Astrocyte of the cerebellum (primary cell): ENCODE data around the gene ABHD10.

ENCODE experiments used
- DNase-seq: peaks from one replicate; pipeline ENCODE4 v3.0.0-alpha.2; 2011; ENCODE audit warnings: low read depth
- H3K4me3 ChIP-seq: 2 replicates; pipeline ENCODE4 v1.5.1; 2011; ENCODE audit warnings: mild to moderate bottlenecking, low read depth, low read length, moderate library complexity
- in situ Hi-C: cut with HindIII; loops from 2 replicates; pipeline ENCODE4 v1.10.0; 2017; ENCODE audit warnings: low sequenced_read_pairs
- TF ChIP-seq, protein P1 (sequence below): IDR thresholded peaks from 2 replicates; pipeline ENCODE4 v1.5.1; 2012; ENCODE audit warnings: low read length, low read depth, moderate library complexity, mild to moderate bottlenecking; ENCODE audit errors: missing control alignments

ABHD10 gene

GRCh38 chr3:112003321-112004080 lies 24.7 kb downstream of the ABHD10 start:
- TF ChIP-seq, protein P1, sequence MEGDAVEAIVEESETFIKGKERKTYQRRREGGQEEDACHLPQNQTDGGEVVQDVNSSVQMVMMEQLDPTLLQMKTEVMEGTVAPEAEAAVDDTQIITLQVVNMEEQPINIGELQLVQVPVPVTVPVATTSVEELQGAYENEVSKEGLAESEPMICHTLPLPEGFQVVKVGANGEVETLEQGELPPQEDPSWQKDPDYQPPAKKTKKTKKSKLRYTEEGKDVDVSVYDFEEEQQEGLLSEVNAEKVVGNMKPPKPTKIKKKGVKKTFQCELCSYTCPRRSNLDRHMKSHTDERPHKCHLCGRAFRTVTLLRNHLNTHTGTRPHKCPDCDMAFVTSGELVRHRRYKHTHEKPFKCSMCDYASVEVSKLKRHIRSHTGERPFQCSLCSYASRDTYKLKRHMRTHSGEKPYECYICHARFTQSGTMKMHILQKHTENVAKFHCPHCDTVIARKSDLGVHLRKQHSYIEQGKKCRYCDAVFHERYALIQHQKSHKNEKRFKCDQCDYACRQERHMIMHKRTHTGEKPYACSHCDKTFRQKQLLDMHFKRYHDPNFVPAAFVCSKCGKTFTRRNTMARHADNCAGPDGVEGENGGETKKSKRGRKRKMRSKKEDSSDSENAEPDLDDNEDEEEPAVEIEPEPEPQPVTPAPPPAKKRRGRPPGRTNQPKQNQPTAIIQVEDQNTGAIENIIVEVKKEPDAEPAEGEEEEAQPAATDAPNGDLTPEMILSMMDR: no peak
- DNase-seq: no peak
- H3K4me3 ChIP-seq: no peak overlapping the region
- in situ Hi-C loops: no loop called here

- no peak overlapping the region for H3K4me3 ChIP-seq
- in situ Hi-C loops: no loop called here
- no peak for DNase-seq
- TF ChIP-seq, protein P1: no peak
Measured at GRCh38 chr3:112004187-112004586, 25.4 kb downstream of the ABHD10 start.

- TF ChIP-seq, protein P1: no peak
- no peak overlapping the region for H3K4me3 ChIP-seq
- in situ Hi-C loops: no loop called here
- no peak for DNase-seq
Measured at GRCh38 chr3:112004669-112005068, 25.8 kb downstream of the ABHD10 start.

DNA sequence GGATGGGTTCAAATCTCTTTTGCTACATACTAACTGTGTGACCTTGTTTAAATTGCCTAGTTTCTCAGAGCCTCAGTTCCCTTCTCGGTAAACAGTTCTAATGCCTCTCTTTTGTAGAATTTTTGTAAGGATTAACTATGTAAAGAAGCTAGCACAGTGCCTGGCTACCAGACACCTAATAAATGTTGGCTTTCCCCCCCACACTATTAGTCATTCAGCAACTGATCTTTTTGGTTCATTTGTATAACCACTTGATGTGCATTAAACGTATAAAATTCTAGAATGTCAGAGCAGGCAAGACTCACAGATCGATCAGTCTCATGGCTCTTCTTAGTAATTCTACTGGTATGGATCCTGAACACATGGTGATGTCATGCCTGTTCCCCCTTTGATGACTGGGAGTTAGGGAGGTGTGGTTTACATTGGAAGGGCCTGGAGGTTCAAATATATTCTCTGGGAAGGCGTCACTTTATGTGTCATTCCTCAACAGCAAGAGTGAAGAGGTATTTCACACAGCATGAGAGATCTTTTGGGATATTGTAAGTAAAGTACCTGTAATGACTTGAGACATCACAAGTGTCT lies 26.4 kb downstream of the ABHD10 start:
- TF ChIP-seq, protein P1: no peak
- H3K4me3 ChIP-seq: no peak overlapping the region
- in situ Hi-C loops: no loop called here
- no peak for DNase-seq

- DNase-seq: no peak
- in situ Hi-C loops: no loop called here
- H3K4me3 ChIP-seq: no peak overlapping the region
- TF ChIP-seq, protein P1: no peak
Measured at GRCh38 chr3:112007633-112008032, 28.8 kb downstream of the ABHD10 start.

DNA sequence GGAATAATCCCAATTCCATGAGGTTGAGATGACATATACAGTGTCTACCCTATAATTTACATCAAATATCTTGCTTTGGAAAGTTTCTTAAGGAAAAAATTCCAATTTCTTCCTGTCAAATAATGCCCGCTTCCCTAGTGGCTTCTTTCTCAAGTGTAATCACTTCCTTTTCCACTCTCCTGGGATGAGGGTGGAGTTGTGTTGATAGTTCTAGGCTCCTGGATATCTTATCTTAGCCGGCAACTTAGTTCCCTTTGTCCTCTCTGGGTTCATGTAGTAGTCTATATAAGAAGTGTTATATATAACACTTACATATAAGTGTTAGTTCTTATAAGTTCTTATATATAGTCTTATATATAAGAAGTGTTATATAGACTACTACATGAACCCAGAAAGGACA lies 30.8 kb downstream of the ABHD10 start:
- no peak overlapping the region for H3K4me3 ChIP-seq
- in situ Hi-C loops: no loop called here
- TF ChIP-seq, protein P1: no peak
- DNase-seq: no peak
